GM12878 (cell line): ENCODE results near the gene CHST4. TPM values are rescaled to one million over a fixed set of nuclear protein-coding genes. Genes with fewer than 3 reads are reported as not detected.

Experiments used
- ATAC-seq: fragments of 200-7000 bp; cut with Tn5 transposase; 3 replicates; pipeline ENCODE4 v1.9.1; 2020; ENCODE audit warnings: mild to moderate bottlenecking, moderate library complexity
- BruUV-seq: library from RNA; stranded (reverse); fragments of 400-500 nt; replicated peaks from 2 replicates; lab custom pipeline; 2021; lab: Mats Ljungman, UMichigan
- CTCF ChIA-PET: fragments of 300-600 bp; sonication (Branson Sonifier 250); formaldehyde crosslinking; extraction: SDS; loops from one replicate; lab custom pipeline; 2021; ENCODE audit warnings: inconsistent platforms; lab: Yijun Ruan, JAX
- POLR2A ChIA-PET: fragments of 350-600 bp; formaldehyde crosslinking; extraction: SDS; loops from one replicate; lab custom pipeline; 2021; ENCODE audit warnings: inconsistent platforms; lab: Charles Lee
- RAD21 ChIA-PET: fragments of 300-600 bp; sonication (Branson Sonifier 250); formaldehyde crosslinking; loops from one replicate; lab custom pipeline; 2023; ENCODE audit warnings: antibody characterized with exemption; ENCODE audit not compliant: unreplicated experiment; lab: Charles Lee
- SMC1A ChIA-PET: fragments of 300-600 bp; sonication (Branson Sonifier 250); formaldehyde crosslinking; loops from one replicate; lab custom pipeline; 2023; ENCODE audit not compliant: unreplicated experiment, uncharacterized antibody; lab: Charles Lee
- DNase-seq: peaks from one replicate; pipeline ENCODE4 v3.0.0-alpha.2; 2011; ENCODE audit warnings: low read depth, low spot score
- FAIRE-seq: peaks from 3 replicates; lab custom pipeline; 2011; peaks lifted over from hg19 to GRCh38; lab: Jason Lieb, UNC
- H2AFZ ChIP-seq: 2 replicates; pipeline ENCODE4 v1.6.0; 2011; ENCODE audit warnings: low read depth, low read length, control low read depth; ENCODE audit not compliant: control insufficient read depth
- H3K27ac ChIP-seq: 2 replicates; pipeline ENCODE4 v1.5.1; 2011; ENCODE audit warnings: control low read depth; ENCODE audit not compliant: control insufficient read depth, insufficient read depth
- H3K27me3 ChIP-seq, 2 experiments: replicated peaks in 1 of 2; 2 replicates each; pipeline versions ENCODE4 v1.6.0 to v1.6.1; 2011; ENCODE audit warnings: low read length in 1 of 2; ENCODE audit not compliant: control insufficient read depth in 2 of 2, insufficient read depth in 2 of 2
- H3K36me3 ChIP-seq, 2 experiments: 2 replicates each; pipeline ENCODE4 v1.5.1; 2011; ENCODE audit warnings: low read length in 1 of 2; ENCODE audit not compliant: control insufficient read depth in 2 of 2, insufficient read depth in 2 of 2
- H3K4me1 ChIP-seq: 2 replicates; pipeline ENCODE4 v1.6.1; 2011; ENCODE audit warnings: mild to moderate bottlenecking, low read length, moderate library complexity, mixed read lengths; ENCODE audit not compliant: control insufficient read depth, insufficient read depth
- H3K4me2 ChIP-seq: 2 replicates; pipeline ENCODE4 v1.6.0; 2011; ENCODE audit warnings: control low read depth; ENCODE audit not compliant: control insufficient read depth, insufficient read depth
- H3K4me3 ChIP-seq: fragments of 200-600 bp; sonication (generic); 2 replicates; pipeline ENCODE4 v1.5.1; 2016
- H3K79me2 ChIP-seq: 2 replicates; pipeline ENCODE4 v1.6.0; 2011; ENCODE audit warnings: low read length; ENCODE audit not compliant: control insufficient read depth, insufficient read depth
- H3K9ac ChIP-seq: 2 replicates; pipeline ENCODE4 v1.8.0; 2011; ENCODE audit warnings: low read length, control low read depth, mixed read lengths; ENCODE audit not compliant: control insufficient read depth, insufficient read depth
- H3K9me3 ChIP-seq: replicated peaks from 3 replicates; pipeline ENCODE4 v1.5.1; 2011; ENCODE audit warnings: mild to moderate bottlenecking, low read length; ENCODE audit not compliant: control insufficient read depth, insufficient read depth
- H4K20me1 ChIP-seq: 2 replicates; pipeline ENCODE4 v1.6.0; 2011; ENCODE audit not compliant: control insufficient read depth, insufficient read depth
- CEBPB ChIP-seq, 2 experiments: fragments of 150-350 bp in 1 of 2; IDR thresholded peaks; 2 replicates each; pipeline ENCODE4 v1.6.1; 2012 to 2014; ENCODE audit warnings: low read depth in 2 of 2, low read length in 2 of 2, borderline replicate concordance in 1 of 2, inconsistent platforms in 1 of 2
- CHD1 ChIP-seq: IDR thresholded peaks from 2 replicates; pipeline ENCODE4 v1.6.1; 2012; ENCODE audit warnings: low read depth, low read length, improper control_type of control experiment
- CHD2 ChIP-seq: IDR thresholded peaks from 2 replicates; pipeline ENCODE4 v1.6.1; 2011; ENCODE audit warnings: low read depth, low read length, improper control_type of control experiment, borderline replicate concordance
- CREM ChIP-seq: IDR thresholded peaks from 2 replicates; pipeline ENCODE4 v1.6.1; 2014; ENCODE audit warnings: antibody characterized with exemption, low read depth
- MTA2 ChIP-seq: fragments of 450-650 bp; IDR thresholded peaks from 2 replicates; pipeline ENCODE4 v1.6.1; 2016; ENCODE audit warnings: low read depth, mild to moderate bottlenecking, moderate library complexity
- MTA3 ChIP-seq: IDR thresholded peaks from 2 replicates; pipeline ENCODE4 v1.6.1; 2012; ENCODE audit warnings: low read length, inconsistent platforms, borderline replicate concordance
- NBN ChIP-seq: fragments of 450-650 bp; IDR thresholded peaks from 2 replicates; pipeline ENCODE4 v1.6.1; 2016
- NR2C1 ChIP-seq: fragments of 450-650 bp; IDR thresholded peaks from 2 replicates; pipeline ENCODE4 v1.6.1; 2017; ENCODE audit warnings: antibody characterized with exemption, mild to moderate bottlenecking, moderate library complexity
- NR2F1 ChIP-seq: fragments of 450-650 bp; conservative IDR thresholded peaks from 2 replicates; pipeline ENCODE4 v1.6.1; 2017; ENCODE audit warnings: mild to moderate bottlenecking
- TAF1 ChIP-seq: IDR thresholded peaks from 2 replicates; pipeline ENCODE4 v1.6.1; 2011; ENCODE audit warnings: mild to moderate bottlenecking, low read depth, low read length, borderline replicate concordance
- TCF7 ChIP-seq: IDR thresholded peaks from 2 replicates; pipeline ENCODE4 v1.6.1; 2014; ENCODE audit warnings: antibody characterized with exemption, borderline replicate concordance
- YY1 ChIP-seq: IDR thresholded peaks from 2 replicates; pipeline ENCODE4 v1.6.1; 2011; ENCODE audit warnings: low read depth, mild to moderate bottlenecking, low read length
- WGBS: methylation state at CpG from one replicate; pipeline ENCODE4 v1.1.6; 2016; ENCODE audit warnings: low lambda C conversion rate; ENCODE audit not compliant: insufficient replicate concordance, insufficient coverage; ENCODE audit errors: missing lambda C conversion rate; 5-methylcytosine and 5-hydroxymethylcytosine counted together
- in situ Hi-C: fragments of 300-500 bp; cut with MboI; formaldehyde crosslinking; loops from 9 replicates; pipeline ENCODE4 v1.14.3; 2018; ENCODE audit warnings: mixed read lengths
- intact Hi-C: fragments of 100-400 bp; cut with micrococcal nuclease; formaldehyde crosslinking; loops from one replicate; pipeline ENCODE4 v1.14.2; 2022; ENCODE audit not compliant: unreplicated experiment
- polyA plus RNA-seq, 11 experiments: library from polyadenylated mRNA; depleted of rRNA in 4 of 11; unstranded in 6 of 11; stranded (reverse) in 5 of 11; fragments of >200 nt; fragmentation: Nextera tagmentation in 4 of 11; fragmentation: Illumina TruSeq in 1 of 11; extraction: Ambion mirVana in 4 of 11; extraction: Trizol in 1 of 11; gene quantifications; 1 replicate in 1 of 11; 2 replicates in 10 of 11; pipeline versions ENCODE4 v1.2.1 to v1.2.3, GENCODE V29; 2011 to 2016; ENCODE audit warnings: inconsistent platforms in 2 of 11, missing spikeins in 2 of 11, low read depth in 1 of 11
- total RNA-seq, 4 experiments: library from RNA; depleted of rRNA in 3 of 4; stranded (reverse); fragments of >200 nt in 3 of 4; fragmentation: Illumina TruSeq in 1 of 4; extraction: Trizol in 1 of 4; gene quantifications; 2 replicates each; pipeline versions ENCODE4 v1.2.1 to v1.2.3, GENCODE V29; 2013 to 2021
- TF ChIP-seq, protein P1 (sequence below): fragments of 450-650 bp; IDR thresholded peaks from 2 replicates; pipeline ENCODE4 v1.6.1; 2016; ENCODE audit warnings: mild to moderate bottlenecking
- TF ChIP-seq, protein P2 (sequence below): fragments of 450-650 bp; IDR thresholded peaks from 2 replicates; pipeline ENCODE4 v1.6.1; 2017; ENCODE audit warnings: mild to moderate bottlenecking, moderate library complexity

CHST4 gene
- total and polyA plus RNA-seq, 10 of the 15 experiments (the other 5 are each of a cell fraction or from before 2014, with no cell fraction given), result 0.10 to 1.7 (median 0.79) TPM

DNA sequence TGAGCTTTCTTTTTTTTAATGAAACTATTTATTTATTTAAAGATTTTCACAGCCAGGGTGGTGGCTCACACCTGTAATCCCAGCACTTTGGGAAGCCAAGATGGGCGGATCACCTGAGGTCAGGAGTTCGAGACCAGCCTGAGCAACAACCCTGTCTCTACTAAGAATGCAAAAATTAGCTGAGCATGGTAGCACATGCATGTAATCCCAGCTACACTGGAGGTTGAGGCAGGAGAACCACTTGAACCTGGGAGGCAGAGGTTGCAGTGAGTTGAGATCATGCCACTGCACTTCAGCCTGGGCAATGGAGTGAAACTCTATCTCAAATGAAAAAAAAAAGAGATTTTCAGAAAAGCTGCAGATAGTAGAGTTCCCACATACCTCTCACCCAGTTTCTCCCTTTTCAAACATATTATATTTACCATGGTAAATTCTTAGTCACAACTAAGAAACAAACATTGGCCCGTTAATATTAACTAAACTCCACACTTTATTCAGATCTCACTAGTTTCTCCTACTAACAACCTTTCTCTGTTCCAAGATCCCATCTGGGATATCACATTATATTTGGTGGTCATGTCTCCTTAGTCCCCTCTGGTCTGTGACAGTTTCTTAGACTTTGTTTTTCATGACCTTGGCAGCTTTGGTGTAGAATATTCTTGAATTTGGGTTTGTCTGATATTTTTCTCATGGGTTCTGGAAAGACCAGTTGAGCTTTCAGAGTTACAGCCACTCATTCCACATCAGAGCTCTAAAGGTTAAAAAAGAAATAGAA, 58.5 kb downstream of the CHST4 start (continued):
- TF ChIP-seq, protein P1, sequence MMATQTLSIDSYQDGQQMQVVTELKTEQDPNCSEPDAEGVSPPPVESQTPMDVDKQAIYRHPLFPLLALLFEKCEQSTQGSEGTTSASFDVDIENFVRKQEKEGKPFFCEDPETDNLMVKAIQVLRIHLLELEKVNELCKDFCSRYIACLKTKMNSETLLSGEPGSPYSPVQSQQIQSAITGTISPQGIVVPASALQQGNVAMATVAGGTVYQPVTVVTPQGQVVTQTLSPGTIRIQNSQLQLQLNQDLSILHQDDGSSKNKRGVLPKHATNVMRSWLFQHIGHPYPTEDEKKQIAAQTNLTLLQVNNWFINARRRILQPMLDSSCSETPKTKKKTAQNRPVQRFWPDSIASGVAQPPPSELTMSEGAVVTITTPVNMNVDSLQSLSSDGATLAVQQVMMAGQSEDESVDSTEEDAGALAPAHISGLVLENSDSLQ, result no peak
- TF ChIP-seq, all 136 proteins: peak for 0

DNA sequence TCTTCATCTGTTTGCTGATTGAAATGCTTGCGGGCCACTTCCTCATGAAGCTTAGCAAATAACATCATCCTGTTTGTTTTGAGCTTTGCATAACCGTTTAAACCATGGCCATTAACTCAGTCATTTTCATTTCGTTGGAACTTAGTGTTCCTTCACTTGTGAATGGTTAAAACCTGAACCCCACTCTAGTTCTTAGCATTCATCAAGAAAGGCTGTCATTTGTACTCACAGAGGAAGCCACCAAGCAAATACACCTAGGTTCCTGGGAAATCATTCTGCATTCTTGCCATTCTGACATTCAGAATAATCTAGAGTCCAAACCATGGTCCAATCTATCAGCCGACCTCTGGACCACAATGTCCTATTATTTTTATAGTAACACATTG, 59.1 kb downstream of the CHST4 start:
- intact Hi-C loops, result no loop called here
- no peaks in the 10 kb centered on the region for H3K27me3 ChIP-seq
- ChIA-PET CTCF (interaction anchor here (1.1 to 2.4 kb wide), 4 partner anchors 9 to 43 kb away, joined by 3 to 7 read pairs (median 3); partner anchors contain the start of gene TAT), SMC1A (interaction anchor here (1.1 to 1.5 kb wide), 2 partner anchors 20 to 26 kb away, joined by 4 to 6 read pairs; no protein-coding TSS in a partner anchor)
- H3K4me3 ChIP-seq, result no peak overlapping the region
- no peak overlapping the region for H3K9ac ChIP-seq
- ATAC-seq, result no peak
- FAIRE-seq, result no peak
- DNase-seq, result no peak
- no TSS peak for BruUV-seq
- no peaks in the 10 kb centered on the region for H3K9me3 ChIP-seq
- no peaks in the 10 kb centered on the region for H4K20me1 ChIP-seq
- WGBS, result 32% methylated on average over 4 of the region's 4 CpGs
- no peak overlapping the region for H3K27ac ChIP-seq
- H3K79me2 ChIP-seq, result no peaks in the 10 kb centered on the region
- TF ChIP-seq MTA3 (no peak), CEBPB (IDR thresholded peaks at IDR 0.05; ENCODE audit: borderline replicate concordance in 1 of 2, low read depth in 2 of 2, low read length in 2 of 2) (no peak), CHD1 (no peak), CHD2 (no peak), MTA2 (no peak), YY1 (no peak), TCF7 (no peak), NR2C1 (no peak), NBN (no peak), TAF1 (no peak), NR2F1 (no peak), CREM (no peak)
- TF ChIP-seq, protein P2, sequence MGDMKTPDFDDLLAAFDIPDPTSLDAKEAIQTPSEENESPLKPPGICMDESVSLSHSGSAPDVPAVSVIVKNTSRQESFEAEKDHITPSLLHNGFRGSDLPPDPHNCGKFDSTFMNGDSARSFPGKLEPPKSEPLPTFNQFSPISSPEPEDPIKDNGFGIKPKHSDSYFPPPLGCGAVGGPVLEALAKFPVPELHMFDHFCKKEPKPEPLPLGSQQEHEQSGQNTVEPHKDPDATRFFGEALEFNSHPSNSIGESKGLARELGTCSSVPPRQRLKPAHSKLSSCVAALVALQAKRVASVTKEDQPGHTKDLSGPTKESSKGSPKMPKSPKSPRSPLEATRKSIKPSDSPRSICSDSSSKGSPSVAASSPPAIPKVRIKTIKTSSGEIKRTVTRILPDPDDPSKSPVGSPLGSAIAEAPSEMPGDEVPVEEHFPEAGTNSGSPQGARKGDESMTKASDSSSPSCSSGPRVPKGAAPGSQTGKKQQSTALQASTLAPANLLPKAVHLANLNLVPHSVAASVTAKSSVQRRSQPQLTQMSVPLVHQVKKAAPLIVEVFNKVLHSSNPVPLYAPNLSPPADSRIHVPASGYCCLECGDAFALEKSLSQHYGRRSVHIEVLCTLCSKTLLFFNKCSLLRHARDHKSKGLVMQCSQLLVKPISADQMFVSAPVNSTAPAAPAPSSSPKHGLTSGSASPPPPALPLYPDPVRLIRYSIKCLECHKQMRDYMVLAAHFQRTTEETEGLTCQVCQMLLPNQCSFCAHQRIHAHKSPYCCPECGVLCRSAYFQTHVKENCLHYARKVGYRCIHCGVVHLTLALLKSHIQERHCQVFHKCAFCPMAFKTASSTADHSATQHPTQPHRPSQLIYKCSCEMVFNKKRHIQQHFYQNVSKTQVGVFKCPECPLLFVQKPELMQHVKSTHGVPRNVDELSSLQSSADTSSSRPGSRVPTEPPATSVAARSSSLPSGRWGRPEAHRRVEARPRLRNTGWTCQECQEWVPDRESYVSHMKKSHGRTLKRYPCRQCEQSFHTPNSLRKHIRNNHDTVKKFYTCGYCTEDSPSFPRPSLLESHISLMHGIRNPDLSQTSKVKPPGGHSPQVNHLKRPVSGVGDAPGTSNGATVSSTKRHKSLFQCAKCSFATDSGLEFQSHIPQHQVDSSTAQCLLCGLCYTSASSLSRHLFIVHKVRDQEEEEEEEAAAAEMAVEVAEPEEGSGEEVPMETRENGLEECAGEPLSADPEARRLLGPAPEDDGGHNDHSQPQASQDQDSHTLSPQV, result no peak
- TF ChIP-seq, all 136 proteins: peak for 0
- RAD21 ChIA-PET, result interaction anchor here (1.1 to 2.7 kb wide), 2 partner anchors 20 to 26 kb away, joined by 3 to 8 read pairs; no protein-coding TSS in a partner anchor
- POLR2A ChIA-PET, result no interaction called here
- Histone ChIP-seq H3K4me2 (no peak overlapping the region), H2AFZ (no peak overlapping the region), H3K36me3 (no peaks in the 10 kb centered on the region), H3K4me1 (no peaks in the 10 kb centered on the region)
- in situ Hi-C loops, result no loop called here
